ENCODE data around the gene PCDHGA8.

DNA sequence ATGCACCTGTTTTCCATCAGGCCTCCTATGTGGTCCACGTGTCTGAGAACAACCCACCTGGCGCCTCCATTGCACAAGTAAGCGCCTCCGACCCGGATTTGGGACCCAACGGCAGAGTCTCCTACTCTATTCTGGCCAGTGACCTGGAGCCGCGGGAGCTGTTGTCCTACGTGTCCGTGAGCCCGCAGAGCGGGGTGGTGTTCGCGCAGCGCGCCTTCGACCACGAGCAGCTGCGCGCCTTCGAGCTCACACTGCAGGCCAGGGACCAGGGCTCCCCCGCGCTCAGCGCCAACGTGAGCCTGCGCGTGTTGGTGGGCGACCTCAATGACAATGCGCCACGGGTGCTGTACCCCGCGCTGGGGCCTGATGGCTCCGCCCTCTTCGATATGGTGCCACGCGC, 40.8 kb upstream of the PCDHGA8 start:
- TF ChIP-seq, protein P1, sequence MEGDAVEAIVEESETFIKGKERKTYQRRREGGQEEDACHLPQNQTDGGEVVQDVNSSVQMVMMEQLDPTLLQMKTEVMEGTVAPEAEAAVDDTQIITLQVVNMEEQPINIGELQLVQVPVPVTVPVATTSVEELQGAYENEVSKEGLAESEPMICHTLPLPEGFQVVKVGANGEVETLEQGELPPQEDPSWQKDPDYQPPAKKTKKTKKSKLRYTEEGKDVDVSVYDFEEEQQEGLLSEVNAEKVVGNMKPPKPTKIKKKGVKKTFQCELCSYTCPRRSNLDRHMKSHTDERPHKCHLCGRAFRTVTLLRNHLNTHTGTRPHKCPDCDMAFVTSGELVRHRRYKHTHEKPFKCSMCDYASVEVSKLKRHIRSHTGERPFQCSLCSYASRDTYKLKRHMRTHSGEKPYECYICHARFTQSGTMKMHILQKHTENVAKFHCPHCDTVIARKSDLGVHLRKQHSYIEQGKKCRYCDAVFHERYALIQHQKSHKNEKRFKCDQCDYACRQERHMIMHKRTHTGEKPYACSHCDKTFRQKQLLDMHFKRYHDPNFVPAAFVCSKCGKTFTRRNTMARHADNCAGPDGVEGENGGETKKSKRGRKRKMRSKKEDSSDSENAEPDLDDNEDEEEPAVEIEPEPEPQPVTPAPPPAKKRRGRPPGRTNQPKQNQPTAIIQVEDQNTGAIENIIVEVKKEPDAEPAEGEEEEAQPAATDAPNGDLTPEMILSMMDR (IDR thresholded peaks at IDR 0.05; ENCODE audit: borderline replicate concordance, extremely low read depth, low read length, poor library complexity, severe bottlenecking) = no peak
- TF ChIP-seq EZH2 (IDR thresholded peaks at IDR 0.05; ENCODE audit: borderline replicate concordance, low read depth, low read length, severe bottlenecking) = no peak

Measured in DND-41 (cell line).